ENCODE data around the gene TRA2A.
"Not testable (repeated sequence)": the region's sequence is repeated elsewhere in the genome, so short reads cannot be mapped to it uniquely, and the experiment has no call there.

The TRA2A gene

DNA sequence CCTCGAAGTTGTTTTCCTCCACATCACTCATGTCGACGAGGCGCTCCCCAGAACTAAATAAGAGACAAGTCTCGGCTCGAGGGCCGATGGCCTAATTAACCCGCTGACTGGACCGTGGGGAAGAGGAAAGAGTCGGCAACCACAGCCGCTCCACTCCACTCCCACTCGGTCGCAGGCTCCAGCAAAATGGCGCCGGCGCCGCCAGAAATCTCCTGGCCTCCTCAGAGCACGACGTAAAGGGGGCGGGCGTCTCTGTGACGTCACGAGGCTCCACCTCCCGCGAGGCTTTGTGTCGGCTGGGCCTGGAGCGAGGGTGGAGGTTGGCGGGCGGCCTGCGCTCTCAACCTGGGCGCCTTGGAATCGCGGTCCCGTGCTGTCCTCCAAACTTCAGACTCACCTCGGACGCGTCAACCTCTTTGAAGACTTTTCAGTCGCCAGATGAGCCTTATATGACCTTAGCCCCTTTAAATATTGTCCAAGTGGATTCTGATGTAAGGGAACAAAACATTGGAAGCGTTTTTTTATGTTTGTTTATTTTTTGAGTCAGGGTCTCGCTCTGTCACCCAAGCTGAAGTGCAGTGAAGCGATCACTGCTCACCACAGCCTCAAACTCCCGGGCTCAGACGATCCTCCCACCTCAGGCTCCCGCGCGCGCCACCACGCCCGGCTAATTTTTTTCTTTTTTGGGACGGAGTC is at the start of gene TRA2A:
Gene TRA2A (minus strand): TSS at position 188 of the 696 bp plus-strand sequence. CDS start 157 bp downstream, at position 31.
- peak; percentile 86 for DNase-seq (ENCODE audit: low spot score)

DNA sequence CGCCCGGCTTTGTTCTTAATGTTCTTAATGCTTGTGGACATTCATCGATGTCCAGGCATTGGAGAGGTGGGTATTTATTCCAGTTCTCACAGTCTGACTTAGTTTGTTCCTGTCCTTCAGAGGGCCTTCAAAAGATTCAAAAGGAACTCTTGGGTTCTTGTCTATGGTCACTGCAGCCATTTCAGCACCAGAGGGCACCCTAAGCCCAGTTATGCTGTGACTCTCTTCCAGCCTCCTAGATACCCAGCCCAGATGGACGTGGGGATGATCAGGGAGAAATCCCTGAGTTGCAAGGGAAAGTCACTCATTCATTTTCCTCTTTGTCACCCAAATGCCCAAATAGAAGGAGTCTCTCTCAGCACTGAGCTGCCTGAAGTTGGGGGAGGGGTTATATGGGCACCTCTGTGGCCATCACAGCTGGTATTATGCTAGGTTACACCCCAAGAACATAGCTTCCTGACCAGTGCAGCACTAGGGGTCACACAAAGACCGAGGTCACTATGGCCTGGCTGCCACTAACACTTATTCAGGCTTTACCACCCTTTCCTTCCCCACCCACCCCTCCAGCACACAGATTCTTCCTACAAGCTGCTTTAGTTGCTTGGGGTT is 38.9 kb upstream of the TRA2A start:
- peak; percentile 63 for DNase-seq (ENCODE audit: low spot score)

DNA sequence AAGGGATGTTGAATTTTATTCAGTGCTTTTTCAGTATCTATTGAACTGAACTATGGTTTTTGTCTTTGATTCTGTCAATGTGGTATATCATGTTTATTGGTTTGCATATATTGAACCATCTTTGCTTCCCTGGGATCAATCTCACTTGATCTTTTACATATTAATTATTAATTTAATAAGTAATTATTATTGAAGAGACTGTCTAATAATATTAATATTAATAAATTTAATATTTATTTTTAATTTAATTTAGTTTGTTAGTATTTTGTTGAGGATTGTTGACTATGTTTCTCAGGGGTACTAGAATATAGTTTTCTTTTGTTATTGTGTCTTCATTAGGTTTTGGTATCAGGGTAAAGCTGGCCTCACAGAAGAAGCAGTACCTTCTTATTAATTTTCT is 26.5 kb upstream of the TRA2A start:
- DNase-seq (ENCODE audit: low spot score) = no peak

DNA sequence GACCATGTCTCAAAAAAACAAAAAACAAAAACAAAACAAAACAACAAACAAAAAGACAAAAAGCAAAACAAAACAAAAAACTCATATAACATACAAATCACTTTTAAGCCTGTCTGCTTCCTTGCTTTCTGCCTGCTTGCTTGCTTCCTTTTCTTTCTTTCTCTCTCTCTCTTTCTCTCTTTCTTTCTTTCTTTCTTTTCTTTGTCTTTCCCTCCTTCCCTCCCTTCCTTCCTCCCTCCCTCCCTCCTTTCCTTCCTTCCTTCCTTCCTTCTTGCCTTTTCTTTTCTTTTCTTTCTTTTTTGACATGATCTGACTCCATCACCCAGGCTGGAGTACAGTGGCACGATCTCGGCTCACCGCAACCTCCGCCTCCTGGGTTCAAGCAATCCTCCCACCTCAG is 15.9 kb upstream of the TRA2A start:
- DNase-seq (ENCODE audit: low spot score) = no peak

DNA sequence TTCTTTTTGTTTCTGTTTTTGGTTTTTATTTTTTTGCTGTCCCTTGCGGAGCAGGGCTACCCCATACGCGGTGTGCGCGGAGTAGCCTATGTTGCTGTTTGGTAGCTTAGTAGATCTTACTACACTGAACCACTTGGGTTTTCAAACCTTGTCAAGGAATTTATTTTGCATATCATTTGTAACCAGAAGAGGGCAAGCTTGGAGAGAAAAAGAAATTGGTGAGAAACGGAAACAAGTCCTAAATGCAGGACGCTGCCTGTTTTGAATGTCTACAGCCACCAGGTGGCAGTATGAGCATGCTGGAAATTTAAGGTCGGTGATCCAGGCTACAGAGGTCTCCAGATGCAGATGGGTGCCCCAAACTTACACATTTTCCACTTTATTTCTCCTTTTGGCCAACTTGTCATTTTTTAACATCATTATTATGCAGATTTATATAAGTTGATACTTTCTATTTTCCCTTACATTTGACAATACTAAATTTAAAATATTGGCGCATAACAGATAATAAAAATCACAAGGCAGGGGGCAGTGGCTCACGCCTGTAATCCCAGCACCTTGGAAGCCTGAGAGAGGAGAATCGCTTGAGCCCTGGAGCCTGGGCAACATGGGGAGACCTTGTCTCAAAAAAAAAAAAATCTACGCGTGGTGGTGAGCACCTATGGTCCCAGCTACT is 15.3 kb upstream of the TRA2A start:
- DNase-seq (ENCODE audit: low spot score) = peak; percentile 85

DNA sequence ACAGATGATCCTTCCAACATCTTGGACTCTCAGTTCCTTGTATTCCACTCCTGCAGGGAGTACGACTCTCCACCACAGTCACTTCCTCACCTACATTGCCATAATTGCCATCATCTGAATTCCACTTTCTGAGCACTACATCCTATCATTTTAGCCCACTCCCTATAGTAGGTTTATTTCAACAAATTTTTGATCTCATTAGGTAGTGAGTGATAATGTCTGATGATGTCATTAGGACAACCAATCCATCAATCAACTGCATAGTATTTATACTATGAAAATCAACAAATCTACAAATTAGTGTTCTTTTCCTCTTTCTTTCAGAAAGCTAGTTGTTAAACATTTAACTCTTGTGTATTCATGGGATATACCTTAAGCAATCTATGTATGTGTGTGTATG is 13.7 kb upstream of the TRA2A start:
- DNase-seq (ENCODE audit: low spot score) = no peak

DNA sequence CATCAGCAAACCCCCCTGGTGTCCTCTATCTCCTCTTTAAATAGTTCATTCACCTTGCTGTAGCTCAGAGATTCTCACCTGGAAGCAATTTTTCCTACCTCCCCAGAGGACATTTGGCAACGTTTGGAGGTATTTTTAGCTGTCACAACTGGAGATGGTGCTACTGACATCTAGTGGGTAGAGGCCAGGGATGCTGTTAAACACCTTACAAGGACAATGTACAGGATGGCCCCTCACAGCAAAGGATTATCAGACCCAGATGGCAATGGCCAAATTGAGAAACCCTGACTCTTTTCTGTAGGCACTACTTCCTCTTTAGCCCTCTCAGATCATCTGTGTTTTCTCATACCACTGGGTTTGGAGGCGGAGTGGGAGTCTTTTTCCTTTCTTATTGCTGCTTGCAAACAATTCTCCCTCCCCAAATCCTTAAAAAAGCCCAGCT is 13.2 kb upstream of the TRA2A start:
- no peak for DNase-seq (ENCODE audit: low spot score)

DNA sequence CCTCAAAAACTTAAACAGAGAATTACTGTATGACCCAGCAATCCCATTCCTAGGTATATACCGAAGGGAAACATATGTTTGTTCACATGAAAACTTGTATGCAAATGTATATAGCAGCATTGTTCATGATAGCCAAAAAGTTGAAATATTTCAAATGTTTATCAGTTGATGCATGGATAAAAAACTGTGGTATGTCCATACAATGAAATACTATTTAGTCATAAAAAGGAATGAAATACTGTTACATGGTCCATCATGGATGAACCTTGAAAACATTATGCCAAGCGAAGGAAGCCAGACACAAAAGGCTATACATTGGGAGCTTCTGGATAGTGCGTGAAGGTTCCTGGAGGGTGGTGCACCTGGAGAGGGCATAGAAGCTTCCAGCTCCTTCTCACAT is 11.0 kb upstream of the TRA2A start:
- DNase-seq (ENCODE audit: low spot score) = no peak

DNA sequence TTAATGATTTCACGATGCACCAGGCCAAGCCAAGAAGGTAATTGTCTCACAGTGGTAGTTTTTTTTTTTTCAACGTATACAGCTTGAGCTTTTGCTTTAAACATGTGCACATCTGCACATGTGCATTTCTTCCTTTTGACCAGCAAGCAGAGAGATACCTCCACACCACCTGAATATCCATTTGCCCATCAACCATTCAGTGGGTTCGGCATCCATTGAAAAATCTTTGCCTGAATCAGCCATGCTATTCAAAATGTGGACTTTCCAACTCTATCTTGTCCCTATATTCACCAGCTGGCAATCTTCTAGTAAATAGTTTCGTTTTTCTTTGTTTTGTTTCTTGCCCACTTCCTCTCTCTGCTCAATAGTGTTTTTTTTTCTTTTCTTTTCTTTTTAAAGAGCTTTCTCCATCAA is 7.7 kb upstream of the TRA2A start:
- DNase-seq (ENCODE audit: low spot score) = no peak

DNA sequence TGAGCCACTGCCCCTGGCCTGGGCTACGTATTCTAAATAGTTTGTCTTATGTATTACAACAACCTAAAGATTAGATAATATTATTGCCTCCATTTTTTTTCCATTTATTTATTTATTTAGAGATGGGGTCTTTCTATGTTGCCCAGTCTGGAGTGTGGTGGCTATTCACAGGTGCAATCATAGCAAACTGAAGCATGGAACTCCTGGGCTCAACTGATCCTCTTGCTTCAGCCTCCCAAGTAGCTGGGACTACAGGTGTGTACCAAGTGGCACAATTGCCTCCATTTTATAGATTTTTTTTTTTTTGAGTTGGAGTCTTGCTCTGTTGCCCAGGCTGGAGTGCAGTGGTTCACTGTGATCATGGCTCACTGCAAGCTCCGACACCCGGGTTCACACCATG is 6.5 kb upstream of the TRA2A start:
- no peak for DNase-seq (ENCODE audit: low spot score)

DNA sequence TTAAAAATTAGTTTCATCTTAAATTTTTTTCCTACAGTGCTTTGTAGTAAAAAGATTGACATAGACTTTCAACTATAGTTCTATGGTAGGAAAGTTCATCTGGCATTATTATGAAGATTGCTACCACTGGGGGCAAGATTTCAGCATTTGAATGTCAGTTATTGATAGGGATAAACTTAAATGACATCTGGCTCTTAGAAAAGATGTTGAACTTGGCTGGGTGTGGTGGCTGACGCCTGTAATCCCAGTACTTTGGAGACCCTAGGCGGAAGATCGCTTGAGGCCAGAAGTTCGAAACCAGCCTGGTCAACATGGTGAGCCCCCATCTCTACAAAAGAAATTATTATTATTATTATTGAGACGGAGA is 1.4 kb upstream of the TRA2A start:
- DNase-seq (ENCODE audit: low spot score) = no peak

DNA sequence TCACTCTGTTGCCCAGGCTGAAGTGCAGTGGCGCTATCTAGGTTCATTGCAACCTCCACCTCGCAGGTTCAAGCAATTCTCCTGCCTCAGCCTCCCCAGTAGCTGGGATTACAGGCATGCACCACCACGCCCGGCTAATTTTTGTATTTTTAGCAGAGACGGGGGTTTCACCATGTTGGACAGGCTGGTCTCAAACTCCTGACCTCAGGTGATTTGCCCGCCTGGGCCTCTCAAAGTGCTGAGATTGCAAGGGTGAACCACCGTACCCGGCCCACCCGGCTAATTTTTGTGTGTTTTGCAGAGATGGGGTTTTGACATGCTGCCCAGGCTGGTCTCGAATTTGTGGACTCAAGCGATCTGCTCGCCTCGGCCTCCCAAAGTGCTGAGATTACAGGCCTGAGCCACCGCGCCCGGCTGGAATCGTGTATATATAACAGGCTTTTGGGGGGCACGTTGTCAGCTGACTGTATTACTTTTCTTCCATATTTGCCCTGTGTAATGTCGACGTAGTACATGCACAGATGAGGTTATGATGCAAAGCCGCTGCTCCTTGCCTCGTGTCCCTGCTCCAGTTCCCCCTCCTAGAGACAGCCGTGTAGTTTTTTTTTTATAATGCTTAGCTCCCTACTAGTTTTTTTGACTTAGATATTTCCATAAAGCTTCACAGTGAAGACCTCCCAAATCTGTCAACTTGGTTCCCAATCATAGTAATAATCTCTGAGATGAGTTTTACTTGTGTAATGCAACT is 883 bp upstream of the TRA2A start:
- no peak for DNase-seq (ENCODE audit: low spot score)

DNA sequence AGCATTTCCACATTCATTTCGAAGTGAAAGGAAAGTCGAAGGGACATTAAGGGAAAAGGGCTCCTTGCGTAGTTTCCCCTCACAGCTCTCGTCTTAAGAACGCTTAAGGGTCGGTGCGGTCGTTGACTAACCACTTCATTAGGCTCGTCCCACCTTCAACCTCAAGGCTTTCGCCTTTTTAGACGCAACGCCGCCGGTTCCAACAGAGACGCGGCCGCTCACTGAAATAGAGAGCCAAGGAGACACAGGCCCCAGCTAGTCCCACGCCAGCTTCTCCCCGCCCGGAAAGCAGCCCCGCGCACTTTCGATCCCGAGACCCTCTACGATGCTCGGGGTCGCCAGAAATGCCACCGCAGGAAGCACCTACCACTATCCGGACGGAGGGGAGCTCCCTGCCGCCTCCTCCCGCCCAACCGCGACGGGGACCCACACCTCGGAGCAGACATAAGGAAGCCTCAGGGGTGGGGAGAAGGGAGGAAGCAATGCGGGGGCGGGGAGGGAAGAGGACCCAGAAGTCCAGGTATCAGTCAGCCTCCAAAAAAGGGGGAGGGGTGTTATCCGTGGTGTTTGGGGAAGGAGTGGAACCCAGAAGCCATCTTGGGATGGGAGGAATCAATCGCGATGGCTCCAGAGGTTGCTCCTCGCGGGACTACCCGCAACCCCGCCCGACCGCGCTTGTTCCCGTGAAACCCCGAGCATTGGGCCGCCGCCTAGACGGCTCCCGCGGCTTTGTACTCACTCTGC is 559 bp downstream of the TRA2A start:
- peak; percentile 22 for DNase-seq (ENCODE audit: low spot score)

DNA sequence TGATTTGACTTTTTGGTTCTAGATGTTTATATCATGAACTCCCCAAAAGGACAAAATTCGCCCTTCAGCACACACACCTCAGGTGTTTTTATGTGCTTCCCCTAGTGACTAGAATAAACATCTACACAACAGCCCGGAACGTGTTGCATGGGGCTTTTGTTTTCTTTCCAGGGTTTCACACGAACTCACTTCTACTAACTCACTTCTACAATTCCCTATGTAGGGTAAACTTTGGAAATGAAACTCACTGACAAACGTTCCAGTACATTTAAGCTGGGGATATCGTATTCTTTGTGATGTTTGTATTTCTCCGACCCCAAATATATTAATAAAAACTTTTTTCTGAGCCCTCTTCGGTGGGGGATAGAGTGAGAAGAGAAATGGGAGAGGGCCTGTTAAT is 1.4 kb downstream of the TRA2A start:
- DNase-seq (ENCODE audit: low spot score) = peak; percentile 42

DNA sequence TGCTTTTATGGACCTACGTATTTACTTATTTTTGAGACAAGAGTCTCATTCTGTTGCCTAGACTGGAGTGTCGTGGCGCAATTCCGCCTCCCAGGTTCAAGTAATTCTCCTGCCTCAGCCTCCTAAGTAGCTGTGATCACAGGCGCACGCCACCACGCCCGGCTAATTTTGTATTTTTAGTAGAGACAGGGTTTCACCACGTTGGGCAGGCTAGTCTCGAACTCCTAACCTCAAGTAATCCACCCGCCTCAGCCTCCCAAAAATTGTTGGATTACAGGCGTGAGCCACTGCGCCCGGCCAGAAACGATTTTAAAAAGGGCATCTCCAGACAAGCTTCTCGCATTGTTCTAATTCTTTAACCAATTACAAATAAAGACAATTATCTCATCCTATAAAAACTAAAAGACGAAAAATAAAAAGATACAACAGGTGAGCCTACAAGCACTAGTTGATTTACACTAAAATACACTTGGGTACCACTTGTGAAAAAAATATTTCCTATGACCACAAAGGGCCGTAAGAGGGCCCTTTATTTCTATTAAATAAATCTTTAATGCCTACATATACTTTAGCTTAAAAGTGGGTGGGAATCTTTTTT is 2.4 kb downstream of the TRA2A start:
- DNase-seq (ENCODE audit: low spot score) = no peak

DNA sequence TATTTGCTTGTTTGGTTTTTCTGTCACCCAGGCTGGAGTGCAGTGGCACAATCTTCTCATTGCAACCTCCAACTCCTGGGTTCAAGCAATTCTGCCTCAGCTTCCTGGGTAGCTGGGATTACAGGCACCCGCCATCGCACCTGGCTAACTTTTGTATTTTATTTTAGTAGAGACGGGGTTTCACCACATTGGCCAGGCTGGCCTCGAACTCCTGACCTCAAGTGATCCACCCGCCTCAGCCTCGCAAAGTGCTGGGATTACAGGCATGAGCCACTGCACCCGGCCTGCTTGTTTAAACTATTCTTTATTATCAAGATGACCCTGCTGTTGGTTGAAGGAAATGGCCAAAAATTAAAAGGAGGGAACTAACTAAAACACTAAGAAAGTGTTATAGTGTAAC is 6.2 kb downstream of the TRA2A start:
- not testable (repeated sequence) for DNase-seq (ENCODE audit: low spot score)

DNA sequence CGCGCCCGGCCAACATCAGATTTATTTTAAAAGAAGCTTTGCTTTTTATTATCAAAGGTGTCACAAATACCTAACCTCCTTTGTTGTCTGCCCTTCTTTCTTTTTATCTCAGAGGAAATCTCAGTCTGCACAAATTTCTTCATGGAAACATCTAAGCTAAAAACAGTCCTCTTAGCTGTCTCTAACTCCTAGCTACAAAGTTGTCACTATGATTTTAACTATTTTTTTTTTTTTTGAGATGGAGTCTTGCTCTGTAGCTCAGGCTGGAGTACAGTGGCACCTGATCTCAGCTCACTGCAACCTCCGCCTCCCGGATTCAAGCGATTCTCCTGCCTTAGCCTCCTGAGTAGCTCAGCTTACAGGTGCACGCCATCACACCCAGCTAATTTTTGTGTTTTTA is 7.3 kb downstream of the TRA2A start:
- no peak for DNase-seq (ENCODE audit: low spot score)

DNA sequence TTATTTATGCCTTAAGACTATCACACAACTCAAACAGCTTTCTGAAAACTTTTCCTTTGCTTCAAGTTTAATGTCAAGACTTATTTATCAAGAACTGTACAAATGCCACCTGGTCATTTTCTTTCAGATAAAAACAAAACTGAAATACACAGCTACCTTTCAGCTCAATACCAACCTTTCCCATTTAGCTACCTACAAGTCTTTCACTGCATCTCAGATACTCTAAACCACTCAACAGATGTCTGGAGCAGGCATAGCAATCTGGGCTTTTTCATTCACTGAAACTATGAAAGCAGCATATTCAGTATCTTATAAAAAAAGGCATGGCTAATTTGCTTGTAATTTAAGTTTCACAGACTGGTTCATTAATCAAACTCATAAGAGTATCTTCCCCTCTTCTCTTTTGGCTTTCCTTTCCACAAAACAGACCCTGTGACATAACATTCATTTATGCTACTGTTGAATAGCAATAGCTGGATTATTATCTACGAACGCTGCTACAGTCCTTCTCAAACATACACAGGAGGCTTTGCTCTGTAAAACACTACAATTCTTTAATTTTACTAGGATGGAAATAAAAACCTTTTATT is 8.2 kb downstream of the TRA2A start:
- no peak for DNase-seq (ENCODE audit: low spot score)

DNA sequence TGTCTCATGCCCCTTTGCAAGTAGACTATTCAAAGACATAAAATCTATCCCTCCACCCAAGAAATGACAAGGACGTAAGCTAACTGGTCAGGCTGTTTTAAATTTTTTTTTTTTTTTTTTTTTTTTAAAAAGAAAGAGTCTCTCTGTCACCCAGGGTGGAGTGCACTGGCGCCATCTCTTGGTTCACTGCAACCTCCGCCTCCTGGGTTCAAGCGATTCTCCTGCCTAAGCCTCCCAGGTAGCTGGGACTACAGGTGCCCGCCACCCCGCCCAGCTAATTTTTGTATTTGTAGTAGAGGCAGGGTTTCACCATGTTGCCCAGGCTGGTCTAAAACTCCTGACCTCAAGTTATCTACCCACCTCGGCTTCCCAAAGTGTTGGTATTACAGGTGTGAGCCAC is 11.2 kb downstream of the TRA2A start:
- no peak for DNase-seq (ENCODE audit: low spot score)

DNA sequence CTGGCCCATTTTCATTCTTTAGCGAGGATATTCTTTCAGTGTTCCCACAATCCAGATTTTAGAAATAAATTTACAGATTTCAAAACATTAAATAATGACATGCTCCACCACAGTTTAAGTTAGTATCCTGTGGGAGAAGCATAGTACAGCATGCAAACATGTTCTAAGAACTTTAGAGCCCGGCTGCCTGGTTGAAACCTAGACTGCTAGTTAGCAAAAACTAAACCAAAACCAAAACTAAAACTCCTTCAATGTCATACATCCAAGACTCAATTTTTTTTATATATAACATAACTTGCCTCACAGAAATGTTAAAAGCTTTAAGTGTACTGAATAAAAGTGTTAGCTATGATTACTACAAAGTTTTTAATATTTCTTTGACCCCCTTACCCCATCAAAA is 17.0 kb downstream of the TRA2A start:
- no peak for DNase-seq (ENCODE audit: low spot score)

DNA sequence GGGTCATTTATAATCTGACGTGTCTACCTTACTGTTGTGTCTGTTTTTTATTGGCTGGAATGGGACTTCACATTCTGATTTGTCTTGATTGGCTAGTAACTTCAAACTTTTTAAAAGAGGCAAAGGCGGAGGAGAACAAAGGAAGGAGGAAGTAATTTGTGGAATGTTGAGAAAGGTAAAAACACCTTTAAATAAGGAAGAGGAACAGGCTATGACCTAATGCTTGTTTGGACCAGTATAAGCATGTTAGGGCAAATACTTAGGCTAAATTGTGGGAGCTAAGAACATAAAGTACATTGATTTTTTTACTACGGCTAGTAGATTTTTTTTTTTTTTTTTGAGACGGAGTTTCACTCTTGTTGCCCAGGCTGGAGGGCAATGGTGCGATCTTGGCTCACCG is 18.0 kb downstream of the TRA2A start:
- not testable (repeated sequence) for DNase-seq (ENCODE audit: low spot score)
